HG03460 (cell line): ENCODE results near the gene TRPT1.
"Not testable (repeated sequence)": the region's sequence is repeated elsewhere in the genome, so short reads cannot be mapped to it uniquely, and the experiment has no call there.

Source experiments
- ATAC-seq: cut with Tn5 transposase; IDR thresholded peaks from one replicate; pipeline ENCODE4 v1.9.1; 2021; ENCODE audit not compliant: unreplicated experiment

TRPT1 gene

GRCh38 chr11:64258946-64259532 lies 33.1 kb upstream of the TRPT1 start:
- no peak for ATAC-seq

GRCh38 chr11:64258356-64258755 lies 32.4 kb upstream of the TRPT1 start:
- no peak for ATAC-seq

DNA sequence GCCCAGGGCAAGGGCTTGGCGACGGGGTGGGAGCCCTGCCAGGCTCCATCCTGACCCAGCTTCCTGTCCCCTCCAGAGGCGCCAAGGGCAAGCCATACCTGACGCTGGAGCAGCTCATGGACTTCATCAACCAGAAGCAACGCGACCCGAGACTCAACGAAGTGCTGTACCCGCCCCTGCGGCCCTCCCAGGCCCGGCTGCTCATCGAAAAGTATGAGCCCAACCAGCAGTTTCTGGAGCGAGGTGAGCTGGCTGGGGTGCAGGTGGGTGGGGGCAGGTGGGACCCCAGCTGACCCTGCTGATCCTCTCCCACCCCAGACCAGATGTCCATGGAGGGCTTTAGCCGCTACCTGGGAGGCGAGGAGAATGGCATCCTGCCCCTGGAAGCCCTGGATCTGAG lies 30.3 kb upstream of the TRPT1 start:
- ATAC-seq, result no peak

GRCh38 chr11:64255135-64256128 lies 29.4 kb upstream of the TRPT1 start:
- no peak for ATAC-seq

- ATAC-seq, result no peak
Measured at GRCh38 chr11:64254326-64254725, 28.3 kb upstream of the TRPT1 start.

- ATAC-seq, result no peak
Measured at GRCh38 chr11:64253481-64253880, 27.5 kb upstream of the TRPT1 start.

DNA sequence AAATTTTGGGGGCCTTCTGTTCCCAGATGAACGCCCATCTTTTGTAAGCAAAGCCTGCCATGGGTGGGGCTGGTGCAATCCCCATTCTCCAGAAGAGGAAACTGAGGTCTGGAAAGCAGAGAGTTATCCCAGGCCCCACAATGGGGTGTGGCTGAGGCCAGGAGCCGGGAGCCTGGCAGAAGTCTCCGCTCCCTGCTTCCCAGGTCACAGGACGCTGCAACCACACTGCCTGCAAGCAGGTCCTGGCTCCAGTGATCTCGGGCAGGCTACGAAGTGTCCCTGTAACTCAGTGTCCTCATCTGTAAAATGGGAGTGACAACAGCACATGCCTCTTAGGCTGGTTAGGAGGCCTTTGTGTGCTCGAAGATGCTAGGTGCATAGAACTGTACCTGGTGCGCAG lies 27.1 kb upstream of the TRPT1 start:
- no peak for ATAC-seq

GRCh38 chr11:64252003-64252872 lies 26.3 kb upstream of the TRPT1 start:
- no peak for ATAC-seq

GRCh38 chr11:64251753-64252002 lies 25.7 kb upstream of the TRPT1 start:
- ATAC-seq, result no peak

GRCh38 chr11:64251016-64251752 lies 25.2 kb upstream of the TRPT1 start, which contains the start of gene PLCB3:
PLCB3 (plus strand) TSS chr11:64251530; CDS start chr11:64251650, 120 bp downstream.
- ATAC-seq, result peak; percentile 34

DNA sequence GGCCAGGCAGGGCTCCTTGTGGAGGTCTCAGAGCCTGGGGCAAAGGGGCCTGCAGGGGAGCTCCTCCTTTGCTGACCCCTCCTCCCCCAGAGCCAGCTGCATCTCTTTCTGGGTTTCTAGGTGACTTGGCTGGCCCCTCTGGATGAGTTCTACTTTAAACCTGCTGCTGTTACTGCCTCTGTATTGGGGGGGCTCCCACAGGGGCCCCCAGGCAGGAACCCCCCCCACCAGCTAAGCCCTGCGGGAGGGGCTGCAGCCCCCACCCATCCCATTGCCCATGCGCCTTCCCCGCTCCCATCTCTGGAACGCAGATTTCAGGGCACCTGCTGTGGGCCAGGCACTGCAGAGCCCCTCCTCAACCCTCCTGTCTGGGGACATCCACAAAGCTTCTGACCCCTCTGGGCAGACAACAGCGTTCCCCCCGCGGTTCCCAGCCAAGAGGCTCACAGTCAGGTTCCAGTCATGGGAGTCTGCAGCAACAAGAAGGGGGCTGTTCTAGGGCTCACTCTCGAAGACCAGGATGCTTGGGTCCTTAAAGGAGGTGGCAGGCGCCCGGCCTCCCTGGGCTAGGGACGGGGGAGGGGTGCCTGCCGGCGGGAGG lies 24.5 kb upstream of the TRPT1 start:
- ATAC-seq, result no peak

GRCh38 chr11:64249563-64250414 lies 23.8 kb upstream of the TRPT1 start:
- no peak for ATAC-seq

DNA sequence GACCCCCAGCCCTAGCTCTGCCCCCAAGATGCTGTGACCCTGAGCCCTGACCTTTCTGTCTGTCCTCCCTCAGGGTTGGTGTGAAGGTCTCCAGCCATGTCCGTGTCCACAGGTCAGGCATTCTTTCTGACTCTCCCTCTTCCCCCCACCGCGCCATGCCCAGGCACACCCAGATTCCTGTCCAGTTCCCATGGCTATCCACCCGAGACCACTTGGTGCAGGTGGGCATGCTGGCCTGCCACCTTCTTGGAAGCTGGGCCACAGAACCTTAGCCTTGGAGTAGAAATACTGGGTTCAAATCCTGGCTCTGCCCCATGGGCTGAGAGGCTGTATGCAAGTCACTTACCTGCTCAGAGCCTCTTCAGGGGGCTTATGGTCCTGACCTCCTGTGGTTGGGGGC lies 23.1 kb upstream of the TRPT1 start:
- no peak for ATAC-seq

- no peak for ATAC-seq
Measured at GRCh38 chr11:64248578-64248977, 22.6 kb upstream of the TRPT1 start.

GRCh38 chr11:64247729-64248531 lies 21.9 kb upstream of the TRPT1 start:
- ATAC-seq, result no peak

DNA sequence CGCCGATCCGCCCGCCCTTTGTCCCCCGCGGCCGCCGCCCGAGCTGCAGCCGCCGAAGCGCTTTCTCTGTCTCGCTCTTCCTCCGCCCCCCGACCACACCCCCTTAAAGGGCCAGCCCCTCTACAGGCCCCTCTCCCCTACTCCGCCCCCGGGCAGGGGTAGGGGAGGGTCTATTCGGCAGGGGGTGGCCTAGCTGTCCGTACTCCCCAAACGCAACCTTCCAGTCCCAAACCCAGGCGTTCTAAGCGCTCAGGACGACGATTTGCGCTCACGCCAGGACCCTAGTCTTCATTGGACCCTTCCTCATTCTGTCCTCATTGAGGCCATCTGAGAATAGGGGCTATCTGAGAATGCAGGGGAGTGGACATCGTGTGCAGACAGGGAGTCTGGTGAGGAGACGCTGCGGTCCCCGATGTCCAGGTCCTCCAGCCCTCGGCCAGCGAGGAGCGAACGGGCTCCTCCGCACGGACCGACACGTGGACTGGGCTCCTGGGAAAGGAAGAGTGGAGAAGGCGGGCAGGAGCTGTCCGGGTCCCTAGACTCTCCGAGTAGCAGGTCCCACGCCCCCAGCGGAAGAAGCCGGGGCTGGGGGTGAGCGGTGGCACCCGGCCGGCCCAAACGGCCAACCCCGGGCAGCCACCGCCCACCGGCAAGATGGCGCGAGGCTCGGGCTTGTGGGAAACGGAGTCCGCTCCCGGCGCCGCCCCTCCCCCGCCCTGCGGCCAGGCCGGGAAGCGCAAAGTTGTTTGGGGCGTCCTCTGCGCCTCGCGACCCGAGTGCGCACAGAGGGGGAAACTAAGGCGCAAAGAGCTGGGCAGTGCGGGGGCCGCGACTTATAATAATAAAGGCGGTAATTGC lies 21.1 kb upstream of the TRPT1 start, which contains the start of gene PPP1R14B:
Gene PPP1R14B (minus strand): TSS at position 73 of the 858 bp plus-strand sequence. CDS start 270 bp downstream, outside the sequence.
- no peak for ATAC-seq

DNA sequence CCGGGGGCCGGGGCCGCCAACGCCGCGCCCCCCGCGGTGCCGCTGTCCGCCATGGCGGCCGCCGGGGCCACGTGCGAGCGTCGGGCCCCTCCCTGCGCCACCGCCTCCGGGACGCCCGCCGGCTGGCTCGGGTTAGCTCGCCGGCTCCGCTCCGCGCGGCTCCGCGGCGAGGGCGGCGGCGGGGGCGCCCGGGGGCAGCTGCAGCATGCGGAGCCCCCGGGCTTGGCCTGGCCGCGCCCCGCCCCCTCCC lies 20.6 kb upstream of the TRPT1 start:
- ATAC-seq, result not testable (repeated sequence)
